ENCODE results near the gene IBTK.
"Not testable (repeated sequence)": the region's sequence is repeated elsewhere in the genome, so short reads cannot be mapped to it uniquely, and the experiment has no call there.

Gene IBTK

DNA sequence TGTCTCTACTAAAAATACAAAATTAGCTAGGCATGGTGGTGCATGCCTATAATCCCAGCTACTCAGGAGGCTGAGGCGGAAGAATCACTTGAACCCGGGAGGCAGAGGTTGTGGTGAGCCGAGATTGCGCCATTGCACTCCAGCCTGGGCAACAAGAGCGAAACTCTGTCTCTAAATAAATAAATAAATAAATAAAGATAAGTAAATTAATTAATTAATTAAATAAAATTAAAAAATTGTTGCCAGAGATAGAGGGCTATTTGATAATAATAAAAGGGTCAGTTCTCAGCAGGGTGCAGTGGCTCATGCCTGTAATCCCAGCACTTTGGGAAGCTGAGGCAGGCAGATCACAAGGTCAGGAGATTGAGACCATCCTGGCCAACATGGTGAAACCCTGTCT lies 7.2 kb upstream of the IBTK start:
- ATAC-seq, H3K4me3 Mint-ChIP-seq, H3K27ac Mint-ChIP-seq, H3K27me3 Mint-ChIP-seq, H3K9me3 Mint-ChIP-seq, H3K4me1 Mint-ChIP-seq, H3K36me3 Mint-ChIP-seq: not testable (repeated sequence)

DNA sequence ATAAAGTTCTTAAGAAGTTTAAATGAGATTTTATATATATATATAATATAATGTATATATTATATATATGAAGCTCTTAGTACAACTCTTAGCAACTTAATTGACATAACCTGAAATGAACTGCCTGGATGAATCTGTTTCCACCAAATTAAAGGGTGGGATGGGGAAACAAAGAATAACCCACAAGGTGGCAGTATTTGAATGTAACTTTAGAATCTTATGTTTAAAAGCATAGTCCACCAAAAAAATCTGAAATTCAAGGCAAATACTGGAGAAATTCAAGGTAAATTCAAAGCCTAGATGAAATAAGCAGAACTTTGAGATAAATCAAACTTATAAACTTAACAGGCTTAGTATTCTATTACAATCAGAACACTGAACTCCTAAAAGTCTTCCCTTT lies 4.4 kb upstream of the IBTK start:
- no peak overlapping the region for H3K4me3 Mint-ChIP-seq
- no peaks in the 10 kb centered on the region for H3K27me3 Mint-ChIP-seq
- no peaks in the 10 kb centered on the region for H3K9me3 Mint-ChIP-seq
- no peak for ATAC-seq
- H3K4me1 Mint-ChIP-seq = peaks cover 11% of the 10 kb centered on the region
- no peak overlapping the region for H3K27ac Mint-ChIP-seq
- H3K36me3 Mint-ChIP-seq = no peaks in the 10 kb centered on the region

GRCh38 chr6:82249381-82250253 lies 2.1 kb upstream of the IBTK start:
- Mint-ChIP-seq H3K4me3 (no peak overlapping the region), H3K27ac (no peak overlapping the region)
- no peak for ATAC-seq

DNA sequence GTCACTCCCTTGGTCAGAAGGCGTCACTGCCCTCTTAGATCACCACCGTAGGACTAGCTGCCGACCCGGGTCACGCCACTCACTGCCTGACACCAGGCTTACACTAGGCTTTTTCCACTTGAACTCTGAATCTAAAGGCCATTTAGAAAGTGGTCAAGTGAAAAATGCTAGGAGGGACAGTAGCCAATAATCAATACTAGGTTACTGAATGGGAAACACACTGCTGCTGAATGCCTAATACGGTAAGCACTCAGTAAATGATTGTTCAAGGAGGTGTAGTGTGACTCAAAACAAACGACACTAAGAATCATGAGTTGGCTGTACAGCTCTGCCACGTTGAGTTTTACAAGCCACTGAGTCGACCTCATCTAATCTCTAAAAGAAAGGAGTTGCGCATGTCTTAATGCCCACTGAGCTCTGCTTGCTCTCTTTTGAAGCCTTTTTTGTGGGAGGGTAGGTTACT lies 760 bp upstream of the IBTK start:
- peak overlapping the region; percentile 91 for H3K4me3 Mint-ChIP-seq
- no peaks in the 10 kb centered on the region for H3K27me3 Mint-ChIP-seq
- no peaks in the 10 kb centered on the region for H3K9me3 Mint-ChIP-seq
- H3K36me3 Mint-ChIP-seq = peaks cover 7% of the 10 kb centered on the region
- ATAC-seq = no peak
- peak overlapping the region; percentile 99 for H3K27ac Mint-ChIP-seq
- H3K4me1 Mint-ChIP-seq = peaks cover 37% of the 10 kb centered on the region

More at GRCh38 chr6:82249381-82250253, 2.1 kb upstream of the IBTK start:
- H3K27me3 Mint-ChIP-seq = no peaks in the 10 kb centered on the region
- H3K9me3 Mint-ChIP-seq = no peaks in the 10 kb centered on the region
- H3K4me1 Mint-ChIP-seq = peaks cover 30% of the 10 kb centered on the region
- peaks cover under 1% of the 10 kb centered on the region for H3K36me3 Mint-ChIP-seq

DNA sequence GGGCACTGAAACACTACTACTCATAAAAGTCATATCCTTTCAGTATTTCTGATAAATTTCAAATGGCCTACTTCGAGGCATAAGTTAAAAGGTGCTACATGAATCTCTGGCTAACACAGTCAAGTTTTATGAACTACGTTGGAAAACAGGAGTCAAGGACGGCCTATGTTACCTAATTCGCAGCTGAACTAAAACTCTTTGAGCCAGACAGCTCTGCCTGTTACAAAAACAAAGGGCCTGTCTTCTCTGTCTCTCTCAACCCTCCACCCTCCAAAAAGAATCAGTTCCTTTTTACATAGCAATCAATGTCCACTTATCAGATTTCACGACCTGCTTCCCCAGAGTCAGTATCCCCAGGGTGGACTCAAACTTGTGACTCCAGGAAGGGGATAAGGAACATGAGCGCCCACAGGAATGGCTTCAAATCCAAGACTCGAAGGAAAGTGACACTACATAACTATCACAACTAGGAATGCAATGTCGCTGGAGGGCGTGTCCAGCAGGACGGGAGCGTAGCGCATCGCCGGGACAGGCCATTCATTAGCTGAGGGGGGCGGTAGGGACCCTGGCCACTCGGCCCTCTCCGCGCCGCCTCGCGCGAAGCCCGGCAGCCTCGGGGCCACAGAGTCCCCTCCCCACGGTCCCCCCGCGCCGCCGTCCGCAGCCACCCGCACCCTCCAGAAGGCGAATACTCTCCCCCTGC lies 591 bp downstream of the IBTK start:
- peak; percentile 67 for ATAC-seq
- Mint-ChIP-seq H3K9me3 (no peaks in the 10 kb centered on the region), H3K4me3 (peak overlapping the region; percentile 91), H3K4me1 (peaks cover 44% of the 10 kb centered on the region), H3K27me3 (no peaks in the 10 kb centered on the region), H3K27ac (peak overlapping the region; percentile 99), H3K36me3 (peaks cover 13% of the 10 kb centered on the region)

DNA sequence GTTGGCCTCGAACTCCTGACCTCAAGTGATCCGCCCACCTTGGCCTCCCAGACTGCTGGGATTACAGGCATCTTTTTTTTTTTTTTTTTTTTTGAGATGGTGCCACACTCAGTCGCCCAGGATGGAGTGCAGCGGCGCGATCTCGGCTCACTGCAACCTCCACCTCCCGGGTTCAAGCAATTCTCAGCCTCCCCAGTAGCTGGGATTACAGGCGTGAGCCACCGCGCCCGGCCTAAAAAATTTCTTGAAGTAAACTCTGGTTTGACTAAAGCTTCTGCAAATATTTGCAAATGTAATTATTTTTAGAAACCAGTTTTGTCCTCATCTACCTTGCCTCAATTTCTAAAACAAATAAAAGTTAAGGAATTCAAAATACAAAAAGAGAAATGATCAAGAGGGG lies 1.2 kb downstream of the IBTK start:
- Mint-ChIP-seq H3K4me3 (peak overlapping the region; percentile 91), H3K27me3 (no peaks in the 10 kb centered on the region), H3K9me3 (no peaks in the 10 kb centered on the region), H3K27ac (peak overlapping the region; percentile 99), H3K4me1 (peaks cover 45% of the 10 kb centered on the region), H3K36me3 (peaks cover 13% of the 10 kb centered on the region)
- no peak for ATAC-seq

DNA sequence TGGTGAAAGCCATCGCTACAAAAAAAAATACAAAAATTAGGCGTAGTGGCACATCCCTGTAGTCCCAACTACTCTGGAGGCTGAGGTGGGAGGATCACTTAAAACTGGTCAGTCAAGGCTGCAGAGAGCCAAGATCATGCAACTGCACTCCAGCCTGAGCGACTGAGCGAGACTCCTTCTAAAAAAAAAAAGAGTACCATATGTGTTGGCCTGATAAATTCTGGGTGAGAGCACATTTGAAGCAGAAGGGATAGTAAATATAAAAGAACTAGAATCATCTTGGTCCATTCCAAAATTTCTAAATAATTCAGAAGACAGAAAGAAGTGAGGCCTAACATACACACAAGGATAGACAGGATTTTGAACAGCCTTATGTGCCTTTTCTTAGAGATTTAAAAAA lies 2.2 kb downstream of the IBTK start:
- Mint-ChIP-seq H3K4me3 (no peak overlapping the region), H3K36me3 (peaks cover 21% of the 10 kb centered on the region), H3K4me1 (peaks cover 54% of the 10 kb centered on the region), H3K9me3 (no peaks in the 10 kb centered on the region), H3K27ac (no peak overlapping the region), H3K27me3 (no peaks in the 10 kb centered on the region)
- ATAC-seq = no peak

- Mint-ChIP-seq H3K27ac (no peak overlapping the region), H3K4me3 (no peak overlapping the region), H3K36me3 (peaks cover 29% of the 10 kb centered on the region), H3K4me1 (peaks cover 54% of the 10 kb centered on the region), H3K9me3 (no peaks in the 10 kb centered on the region), H3K27me3 (no peaks in the 10 kb centered on the region)
- no peak for ATAC-seq
These were observed 3.7 kb downstream of the IBTK start for GRCh38 chr6:82243884-82244283.

DNA sequence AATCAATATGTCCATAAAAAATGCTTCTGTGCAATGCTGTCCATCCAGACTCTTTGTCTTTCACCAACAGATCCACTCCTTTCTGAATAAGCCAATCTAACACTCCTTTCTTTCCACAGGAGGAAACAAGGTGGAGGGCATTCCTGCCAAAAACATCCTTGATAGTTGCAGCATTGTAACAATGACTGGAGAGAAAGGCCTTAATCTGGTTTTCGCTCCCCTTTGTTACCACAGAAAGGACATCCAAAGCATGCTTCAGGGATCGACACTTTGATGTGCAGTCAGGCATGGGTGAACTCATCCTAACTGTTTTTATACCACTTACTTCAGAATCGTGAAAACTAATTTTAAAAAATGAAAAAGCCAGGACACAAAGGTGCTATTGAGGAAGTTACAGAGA lies 7.4 kb downstream of the IBTK start:
- no peaks in the 10 kb centered on the region for H3K9me3 Mint-ChIP-seq
- peaks cover 34% of the 10 kb centered on the region for H3K36me3 Mint-ChIP-seq

GRCh38 chr6:82239597-82239996 lies 7.9 kb downstream of the IBTK start:
- peaks cover 33% of the 10 kb centered on the region for H3K36me3 Mint-ChIP-seq
- ATAC-seq = no peak
- no peaks in the 10 kb centered on the region for H3K27me3 Mint-ChIP-seq
- H3K9me3 Mint-ChIP-seq = no peaks in the 10 kb centered on the region
- no peak overlapping the region for H3K27ac Mint-ChIP-seq
- no peak overlapping the region for H3K4me3 Mint-ChIP-seq
- peaks cover 30% of the 10 kb centered on the region for H3K4me1 Mint-ChIP-seq

More for the DNA sequence above, 7.4 kb downstream of the IBTK start:
- Mint-ChIP-seq H3K27ac (no peak overlapping the region), H3K27me3 (no peaks in the 10 kb centered on the region), H3K4me3 (no peak overlapping the region), H3K4me1 (peaks cover 35% of the 10 kb centered on the region)
- no peak for ATAC-seq

DNA sequence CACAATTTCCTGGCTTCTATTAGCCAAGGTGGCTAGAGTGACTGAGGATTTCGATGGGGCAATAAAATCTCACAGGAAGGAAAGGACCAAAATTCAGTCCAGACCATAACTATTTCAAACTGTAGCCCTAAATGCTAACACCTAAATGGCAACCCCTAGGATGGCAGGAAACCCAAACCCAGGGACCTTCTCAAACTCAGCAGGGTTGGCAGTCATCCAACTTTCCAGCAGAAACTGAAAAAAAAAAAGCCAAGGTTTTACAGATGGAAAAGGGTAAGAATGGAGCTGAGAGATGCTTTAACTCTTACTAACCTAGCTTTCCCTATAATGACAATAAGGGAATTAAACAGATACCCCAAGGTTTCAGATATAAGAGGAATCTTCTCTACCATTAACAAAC lies 10.5 kb downstream of the IBTK start:
- ATAC-seq = no peak
- H3K36me3 Mint-ChIP-seq = peaks cover 27% of the 10 kb centered on the region
- no peak overlapping the region for H3K4me3 Mint-ChIP-seq
- no peaks in the 10 kb centered on the region for H3K27me3 Mint-ChIP-seq
- peaks cover 16% of the 10 kb centered on the region for H3K4me1 Mint-ChIP-seq
- no peaks in the 10 kb centered on the region for H3K9me3 Mint-ChIP-seq
- no peak overlapping the region for H3K27ac Mint-ChIP-seq

- no peak overlapping the region for H3K4me3 Mint-ChIP-seq
- no peaks in the 10 kb centered on the region for H3K27me3 Mint-ChIP-seq
- H3K9me3 Mint-ChIP-seq = no peaks in the 10 kb centered on the region
- ATAC-seq = no peak
- no peak overlapping the region for H3K27ac Mint-ChIP-seq
- peaks cover 12% of the 10 kb centered on the region for H3K4me1 Mint-ChIP-seq
- peaks cover 33% of the 10 kb centered on the region for H3K36me3 Mint-ChIP-seq
These were observed 19.8 kb downstream of the IBTK start for GRCh38 chr6:82227770-82228169.

DNA sequence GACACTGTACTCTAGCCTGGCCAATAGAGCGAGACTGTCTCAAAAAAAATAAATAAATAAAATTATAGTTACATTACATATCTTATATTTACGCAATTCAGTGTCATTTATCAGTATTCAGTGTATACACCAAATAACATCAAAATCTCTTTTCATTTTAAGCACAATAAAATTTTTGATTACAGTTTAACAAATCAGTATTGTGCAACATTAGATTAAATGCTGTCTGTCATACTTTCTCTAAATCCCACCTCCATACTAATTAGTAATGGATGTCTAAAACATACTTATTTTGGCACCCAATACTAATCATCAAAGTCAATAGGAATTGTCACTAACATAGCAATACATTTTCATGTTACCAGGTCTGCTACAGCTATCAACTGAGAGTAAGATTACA lies 27.4 kb downstream of the IBTK start:
- Mint-ChIP-seq H3K27me3 (no peaks in the 10 kb centered on the region), H3K27ac (no peak overlapping the region), H3K9me3 (no peaks in the 10 kb centered on the region), H3K4me3 (no peak overlapping the region), H3K4me1 (peaks cover 7% of the 10 kb centered on the region), H3K36me3 (peaks cover 49% of the 10 kb centered on the region)
- ATAC-seq = no peak

DNA sequence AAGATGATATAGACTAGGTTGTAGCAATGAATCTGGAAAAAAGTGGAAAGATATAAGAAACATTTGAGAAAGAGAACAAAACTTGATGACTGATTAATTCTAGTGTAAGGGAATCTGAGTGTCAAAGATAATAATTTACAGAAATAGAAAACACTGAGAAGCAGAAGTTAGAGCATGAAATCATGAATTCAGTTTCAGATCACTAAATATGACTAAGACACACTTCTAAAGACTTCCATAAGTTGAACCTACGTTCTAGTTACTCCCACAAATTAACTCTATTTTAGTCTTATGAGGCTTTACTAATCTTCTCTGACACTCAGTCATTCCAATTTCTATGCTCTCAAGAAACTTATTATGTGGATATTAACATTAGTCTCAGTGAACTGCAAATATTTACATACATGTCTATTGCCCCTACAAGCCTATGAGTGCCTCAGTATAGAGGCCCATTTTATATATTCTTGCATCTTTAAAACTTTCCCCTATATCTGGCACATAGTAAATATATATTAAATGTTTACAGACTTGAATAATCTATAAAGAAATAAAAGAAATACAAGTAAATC lies 30.4 kb downstream of the IBTK start:
- H3K4me3 Mint-ChIP-seq = no peak overlapping the region
- H3K27me3 Mint-ChIP-seq = no peaks in the 10 kb centered on the region
- H3K9me3 Mint-ChIP-seq = no peaks in the 10 kb centered on the region
- H3K36me3 Mint-ChIP-seq = peaks cover 67% of the 10 kb centered on the region
- H3K27ac Mint-ChIP-seq = no peak overlapping the region
- H3K4me1 Mint-ChIP-seq = peaks cover 7% of the 10 kb centered on the region
- no peak for ATAC-seq

GRCh38 chr6:82216549-82216948 lies 31.0 kb downstream of the IBTK start:
- peaks cover 67% of the 10 kb centered on the region for H3K36me3 Mint-ChIP-seq
- H3K27ac Mint-ChIP-seq = no peak overlapping the region
- H3K9me3 Mint-ChIP-seq = no peaks in the 10 kb centered on the region
- H3K4me1 Mint-ChIP-seq = peaks cover 7% of the 10 kb centered on the region
- no peak for ATAC-seq
- no peaks in the 10 kb centered on the region for H3K27me3 Mint-ChIP-seq
- H3K4me3 Mint-ChIP-seq = no peak overlapping the region
